HepG2 (cell line): ENCODE data around the gene INO80B. TPM values are rescaled to one million over a fixed set of nuclear protein-coding genes. Genes with fewer than 3 reads are reported as not detected.

Source experiments
- AGO2 ChIP-seq: fragments of 200-400 bp; formaldehyde crosslinking; optimal IDR thresholded peaks from 2 replicates; pipeline ENCODE3; 2017; ENCODE audit warnings: mild to moderate bottlenecking, low read depth, low read length, moderate library complexity
- ARID5B ChIP-seq: IDR thresholded peaks from 2 replicates; pipeline ENCODE4 v1.4.0; 2020; ENCODE audit warnings: mild to moderate bottlenecking, missing genetic modification reagents
- ATRX ChIP-seq: sonication (generic); formaldehyde crosslinking; IDR thresholded peaks from 2 replicates; pipeline ENCODE4 v1.4.0; 2020; ENCODE audit warnings: missing genetic modification reagents, borderline replicate concordance
- ELF4 ChIP-seq: sonication (generic); formaldehyde crosslinking; IDR thresholded peaks from 2 replicates; pipeline ENCODE4 v1.5.0; 2020; ENCODE audit warnings: missing genetic modification reagents, mild to moderate bottlenecking, moderate library complexity, borderline replicate concordance
- ELK4 ChIP-seq: sonication (generic); formaldehyde crosslinking; IDR thresholded peaks from 2 replicates; pipeline ENCODE4 v1.9.0; 2021; ENCODE audit warnings: missing genetic modification reagents, borderline replicate concordance
- KAT8 ChIP-seq: IDR thresholded peaks from 2 replicates; pipeline ENCODE4 v1.6.1; 2016; ENCODE audit warnings: missing genetic modification reagents, missing compliant biosample characterization
- MED1 ChIP-seq: sonication (generic); formaldehyde crosslinking; IDR thresholded peaks from 2 replicates; pipeline ENCODE4 v1.4.0; 2020; ENCODE audit warnings: missing genetic modification reagents
- MEF2D ChIP-seq: sonication (generic); formaldehyde crosslinking; IDR thresholded peaks from 2 replicates; pipeline ENCODE4 v1.5.1; 2020; ENCODE audit warnings: mild to moderate bottlenecking, missing genetic modification reagents
- PHF5A ChIP-seq: IDR thresholded peaks from one replicate; pipeline ENCODE4 v1.6.1; 2018; ENCODE audit warnings: low read depth, missing genetic modification reagents; ENCODE audit not compliant: unreplicated experiment
- RFX3 ChIP-seq: IDR thresholded peaks from 2 replicates; pipeline ENCODE4 v1.6.1; 2016; ENCODE audit warnings: missing biosample characterization, missing genetic modification reagents
- SALL1 ChIP-seq: sonication (generic); formaldehyde crosslinking; IDR thresholded peaks from 2 replicates; pipeline ENCODE4 v1.8.0; 2022; ENCODE audit warnings: mild to moderate bottlenecking, missing genetic modification reagents
- SCMH1 ChIP-seq: sonication (generic); formaldehyde crosslinking; IDR thresholded peaks from 2 replicates; pipeline ENCODE4 v1.9.0; 2021; ENCODE audit warnings: missing genetic modification reagents, mild to moderate bottlenecking, borderline replicate concordance
- SNAI1 ChIP-seq: sonication (generic); formaldehyde crosslinking; IDR thresholded peaks from 2 replicates; pipeline ENCODE4 v1.5.0; 2020; ENCODE audit warnings: mild to moderate bottlenecking, missing genetic modification reagents, borderline replicate concordance
- SP1 ChIP-seq, 2 experiments: fragments of 450-650 bp in 1 of 2; sonication (generic) in 1 of 2; formaldehyde crosslinking in 1 of 2; IDR thresholded peaks; 2 replicates each; pipeline versions ENCODE4 v1.4.0 to v1.6.1; 2016 to 2020; ENCODE audit warnings: missing genetic modification reagents in 1 of 2
- ZMYM3 ChIP-seq: sonication (generic); formaldehyde crosslinking; IDR thresholded peaks from 2 replicates; pipeline ENCODE4 v1.5.1; 2020; ENCODE audit warnings: mild to moderate bottlenecking, missing genetic modification reagents
- ZNF101 ChIP-seq: sonication (generic); formaldehyde crosslinking; IDR thresholded peaks from 2 replicates; pipeline ENCODE4 v1.4.0; 2020; ENCODE audit warnings: mild to moderate bottlenecking, low read depth, missing genetic modification reagents, borderline replicate concordance
- ZNF234 ChIP-seq: sonication (generic); formaldehyde crosslinking; conservative IDR thresholded peaks from 2 replicates; pipeline ENCODE4 v1.5.1; 2020; ENCODE audit warnings: mild to moderate bottlenecking, missing genetic modification reagents
- ZNF317 ChIP-seq: sonication (generic); formaldehyde crosslinking; IDR thresholded peaks from 2 replicates; pipeline ENCODE4 v1.5.0; 2020; ENCODE audit warnings: mild to moderate bottlenecking, missing genetic modification reagents
- ZNF432 ChIP-seq: sonication (generic); formaldehyde crosslinking; IDR thresholded peaks from 2 replicates; pipeline ENCODE4 v1.5.0; 2020; ENCODE audit warnings: missing genetic modification reagents, mild to moderate bottlenecking, borderline replicate concordance
- ZNF644 ChIP-seq: IDR thresholded peaks from 2 replicates; pipeline ENCODE4 v1.6.1; 2016; ENCODE audit warnings: low read depth
- ZNF770 ChIP-seq: sonication (generic); formaldehyde crosslinking; IDR thresholded peaks from 2 replicates; pipeline ENCODE4 v1.5.0; 2020; ENCODE audit warnings: mild to moderate bottlenecking, missing genetic modification reagents
- polyA plus RNA-seq, 8 experiments: library from polyadenylated mRNA; depleted of rRNA in 3 of 8; stranded (reverse) in 7 of 8; unstranded in 1 of 8; fragments of >200 nt; fragmentation: Illumina TruSeq in 4 of 8; extraction: Trizol in 4 of 8; gene quantifications; 2 replicates each; pipeline versions ENCODE4 v1.2.1 to v1.2.3, GENCODE V29; 2011 to 2016; ENCODE audit warnings: low read depth in 4 of 8, missing spikeins in 1 of 8, mixed read lengths in 1 of 8; ENCODE audit not compliant: insufficient read depth in 1 of 8
- total RNA-seq, 5 experiments: library from RNA; depleted of rRNA; stranded (reverse); fragments of >200 nt; fragmentation: Illumina TruSeq; extraction: Trizol; gene quantifications; 2 replicates each; pipeline ENCODE4 v1.2.3, GENCODE V29; 2016; ENCODE audit warnings: low read depth in 1 of 5

Gene INO80B
- total and polyA plus RNA-seq, 2 of the 13 experiments (the other 11 are each of a cell fraction or from before 2014, with no cell fraction given), result 6.2 to 14.5 TPM

- TF ChIP-seq ZNF432 (CRISPR knock-in tag) (no peak), ELF4 (CRISPR knock-in tag) (no peak), AGO2 (no peak), ARID5B (CRISPR knock-in tag) (peak; percentile 68), ZNF101 (CRISPR knock-in tag) (no peak), MEF2D (CRISPR knock-in tag) (no peak; the same call in 1 of the 2 replicates), RFX3 (CRISPR knock-in tag) (no peak), ELK4 (CRISPR knock-in tag) (no peak), SNAI1 (CRISPR knock-in tag) (no peak), ATRX (CRISPR knock-in tag) (no peak), KAT8 (no peak), PHF5A (CRISPR knock-in tag) (no peak), ZMYM3 (CRISPR knock-in tag) (no peak; the same call in 1 of the 2 replicates), SALL1 (CRISPR knock-in tag) (peak; percentile 79), MED1 (CRISPR knock-in tag) (peak; percentile 25; the same call in 1 of the 2 replicates), SP1 (IDR thresholded peaks at IDR 0.05) (no peak), SP1 (CRISPR knock-in tag; IDR thresholded peaks at IDR 0.05) (no peak), SCMH1 (CRISPR knock-in tag) (no peak), ZNF644 (CRISPR knock-in tag) (no peak), ZNF317 (no peak), ZNF234 (CRISPR knock-in tag) (no peak), ZNF770 (CRISPR knock-in tag) (peak; percentile 76)
Measured at GRCh38 chr2:74413001-74413698, 41.7 kb upstream of the INO80B start (continued).
